Measurements from ENCODE around the gene IL31RA.

- TF ChIP-seq CTCF (IDR thresholded peaks at IDR 0.05) (no peak), POLR2A (IDR thresholded peaks at IDR 0.05) (no peak), POLR2AphosphoS5 (IDR thresholded peaks at IDR 0.05) (no peak)
Measured at GRCh38 chr5:55880453-55880852, 29.3 kb downstream of the IL31RA start.

Measured in upper lobe of left lung (tissue), 4 donors.